Stimulated activated CD4-positive, alpha-beta T cell treated with anti-CD3 and anti-CD28 coated beads, Interleukin-2, amount 100 ng/mL, for 24 hours (primary cell): ENCODE data around the gene SLMAP.

Experiments used
- DNase-seq, 2 donors: peaks; one replicate each; pipeline ENCODE4 v3.0.0-alpha.2; 2020

Gene SLMAP

GRCh38 chr3:57972531-57973111 is 216.5 kb downstream of the SLMAP start:
- DNase-seq: no peak

DNA sequence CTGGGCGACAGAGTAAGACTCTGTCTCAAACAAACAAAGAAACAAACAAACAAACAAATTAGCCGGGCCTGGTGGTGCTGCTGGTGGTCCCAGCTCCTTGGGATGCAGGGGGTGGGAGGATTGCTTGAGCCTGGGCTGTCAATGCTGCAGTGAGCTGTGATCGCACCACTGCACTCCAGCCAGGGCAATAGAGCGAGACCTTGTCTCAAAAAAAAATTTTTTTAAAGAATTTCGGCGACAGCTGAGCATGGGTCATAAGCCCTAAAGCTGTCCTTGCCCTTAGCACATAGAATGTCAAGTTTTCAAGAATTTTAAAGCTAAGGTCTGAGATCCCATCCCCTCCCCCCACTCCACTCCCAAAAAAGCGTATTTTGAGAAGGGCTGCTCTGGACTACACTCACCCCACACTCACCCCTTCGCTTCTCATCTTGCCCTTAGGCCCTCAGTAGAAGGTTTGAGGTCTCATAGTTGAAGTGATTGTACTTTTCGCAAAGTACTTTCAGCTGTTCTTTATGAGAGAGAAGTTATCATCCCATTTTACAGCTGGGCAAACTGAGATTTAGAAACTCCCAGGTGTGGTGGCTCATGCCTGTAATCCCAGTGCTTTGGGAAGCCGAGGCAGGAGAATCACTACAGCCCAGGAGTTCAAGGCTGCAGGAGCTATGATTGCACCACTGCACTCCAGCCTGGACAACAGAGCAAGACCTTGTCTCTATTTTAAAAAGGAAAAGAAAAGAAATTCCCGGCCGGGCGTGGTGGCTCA is 217.8 kb downstream of the SLMAP start:
- no peak for DNase-seq

- DNase-seq: no peak
These were observed 218.8 kb downstream of the SLMAP start for GRCh38 chr3:57974796-57975388.

- DNase-seq: no peak
These were observed 221.7 kb downstream of the SLMAP start for GRCh38 chr3:57977818-57978235.

DNA sequence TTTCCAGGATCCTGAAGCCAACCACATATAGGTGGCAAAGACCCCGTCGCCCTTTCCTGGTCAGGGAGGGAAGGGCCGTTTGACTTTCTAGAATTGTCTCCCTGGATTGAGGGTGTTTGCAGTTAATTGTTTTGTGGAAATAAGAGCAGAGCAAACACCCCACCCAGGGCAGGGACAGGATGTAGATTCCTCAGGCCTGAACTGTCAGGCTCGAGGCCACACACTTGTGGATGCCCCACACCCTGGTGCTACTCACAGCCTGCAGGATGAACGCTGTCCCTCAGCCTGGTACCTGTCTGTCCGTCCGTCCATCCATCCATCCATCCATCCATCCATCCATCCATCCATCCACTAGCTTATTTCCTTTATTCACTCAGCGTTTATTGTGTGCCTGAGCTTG is 222.2 kb downstream of the SLMAP start:
- DNase-seq: no peak
